Endometrial microvascular endothelial cells (primary cell): ENCODE measurements around the gene SPATA16. TPM values are rescaled to one million over a fixed set of nuclear protein-coding genes. Genes with fewer than 3 reads are reported as not detected.
"Not testable (repeated sequence)": the region's sequence is repeated elsewhere in the genome, so short reads cannot be mapped to it uniquely, and the experiment has no call there.

ENCODE experiments used
- in situ Hi-C: cut with HindIII; loops from 2 replicates; pipeline ENCODE4 v1.10.0; 2017; ENCODE audit warnings: low sequenced_read_pairs, low pct_unique_long_range_greater_than_20kb; ENCODE audit errors: inconsistent ontology term
- total RNA-seq: library from RNA; depleted of rRNA; stranded (reverse); fragments of >200 nt; gene quantifications from one replicate; pipeline ENCODE4 v1.2.3, GENCODE V29; 2015; ENCODE audit errors: inconsistent ontology term

SPATA16 gene
- total RNA-seq, result not detected

GRCh38 chr3:173140986-173141385 is at the start of gene SPATA16:
TSS of gene SPATA16 (minus strand) at chr3:173141235. CDS start at chr3:173117731, 23,504 bp downstream.
- in situ Hi-C loops, result no loop called here

GRCh38 chr3:173183022-173183421 is 42.0 kb upstream of the SPATA16 start:
- in situ Hi-C loops, result not testable (repeated sequence)

- in situ Hi-C loops, result no loop called here
Observed at GRCh38 chr3:173173652-173174051, 32.6 kb upstream of the SPATA16 start.

GRCh38 chr3:173159139-173159538 is 18.1 kb upstream of the SPATA16 start:
- in situ Hi-C loops, result not testable (repeated sequence)

- in situ Hi-C loops, result not testable (repeated sequence)
Observed at GRCh38 chr3:173156533-173156932, 15.5 kb upstream of the SPATA16 start.

GRCh38 chr3:173153631-173154030 is 12.6 kb upstream of the SPATA16 start:
- in situ Hi-C loops, result no loop called here

- in situ Hi-C loops, result no loop called here
Observed at GRCh38 chr3:173139420-173139819, 1.6 kb downstream of the SPATA16 start.

GRCh38 chr3:173138026-173138425 is 3.0 kb downstream of the SPATA16 start:
- in situ Hi-C loops, result no loop called here

- in situ Hi-C loops, result no loop called here
Observed at GRCh38 chr3:173135059-173135458, 6.0 kb downstream of the SPATA16 start.

- in situ Hi-C loops, result no loop called here
Observed at GRCh38 chr3:173128633-173129032, 12.4 kb downstream of the SPATA16 start.

- in situ Hi-C loops, result no loop called here
Observed at GRCh38 chr3:173111321-173111720, 29.7 kb downstream of the SPATA16 start.

GRCh38 chr3:173109143-173109542 is 31.9 kb downstream of the SPATA16 start:
- in situ Hi-C loops, result no loop called here

GRCh38 chr3:173103469-173103868 is 37.6 kb downstream of the SPATA16 start:
- in situ Hi-C loops, result no loop called here

GRCh38 chr3:173098959-173099358 is 42.1 kb downstream of the SPATA16 start:
- in situ Hi-C loops, result no loop called here

- in situ Hi-C loops, result no loop called here
Observed at GRCh38 chr3:173096994-173097785, 43.8 kb downstream of the SPATA16 start.

GRCh38 chr3:173096140-173096539 is 44.9 kb downstream of the SPATA16 start:
- in situ Hi-C loops, result no loop called here

- in situ Hi-C loops, result no loop called here
Observed at GRCh38 chr3:173092038-173092437, 49.0 kb downstream of the SPATA16 start.

GRCh38 chr3:173090492-173090891 is 50.5 kb downstream of the SPATA16 start:
- in situ Hi-C loops, result no loop called here

- in situ Hi-C loops, result no loop called here
Observed at GRCh38 chr3:173089283-173089682, 51.8 kb downstream of the SPATA16 start.

GRCh38 chr3:173078525-173078924 is 62.5 kb downstream of the SPATA16 start:
- in situ Hi-C loops, result no loop called here
